GM12801 (cell line): ENCODE results near the gene SECISBP2L.

ENCODE experiments used
- CTCF ChIP-seq: IDR thresholded peaks from one replicate; pipeline ENCODE4 v1.5.1; 2011; ENCODE audit warnings: control low read depth; ENCODE audit not compliant: insufficient read length; ENCODE audit errors: extremely low read depth

SECISBP2L gene

DNA sequence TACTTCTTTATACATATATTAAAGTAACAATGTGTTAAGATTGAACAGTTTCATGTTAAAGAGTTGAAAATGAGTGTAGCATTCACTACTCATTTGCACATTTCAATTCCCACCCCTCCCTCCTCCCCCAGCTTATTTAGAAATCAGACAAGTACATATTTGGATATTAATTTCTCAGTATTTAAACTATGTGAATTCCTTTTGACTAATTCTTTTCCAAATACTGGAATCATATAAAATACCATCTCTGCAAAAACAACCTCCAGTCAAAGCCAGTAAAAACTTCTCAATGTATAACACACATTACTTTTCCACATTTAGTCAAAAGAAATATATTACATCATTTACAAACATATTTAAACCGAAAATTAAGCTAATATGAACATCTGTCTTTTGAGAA is 57.1 kb downstream of the SECISBP2L start:
- TF ChIP-seq CTCF: no peak

- TF ChIP-seq CTCF: no peak
Measured at GRCh38 chr15:48987142-48987541, 59.1 kb downstream of the SECISBP2L start.

DNA sequence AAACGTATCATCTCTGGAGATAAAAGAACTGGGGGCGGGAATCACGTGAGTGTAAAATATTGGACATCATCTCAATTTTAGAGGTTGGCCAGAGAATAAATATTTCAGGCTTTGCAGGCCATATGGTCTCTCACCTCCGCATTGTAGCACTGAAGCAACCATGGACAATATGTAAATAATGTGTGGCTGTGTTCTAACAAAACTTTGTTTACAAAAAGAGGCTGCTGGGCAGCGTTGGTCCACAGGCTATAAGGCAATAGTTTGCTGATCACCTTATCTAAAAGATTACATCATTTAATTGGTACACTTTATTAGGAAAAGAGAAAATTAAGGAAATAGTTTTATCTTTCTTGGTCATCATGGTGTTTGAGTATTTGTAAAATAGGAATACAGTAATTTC is 60.0 kb downstream of the SECISBP2L start:
- no peak for TF ChIP-seq CTCF

- TF ChIP-seq CTCF: no peak
Measured at GRCh38 chr15:48985516-48985915, 60.7 kb downstream of the SECISBP2L start.

DNA sequence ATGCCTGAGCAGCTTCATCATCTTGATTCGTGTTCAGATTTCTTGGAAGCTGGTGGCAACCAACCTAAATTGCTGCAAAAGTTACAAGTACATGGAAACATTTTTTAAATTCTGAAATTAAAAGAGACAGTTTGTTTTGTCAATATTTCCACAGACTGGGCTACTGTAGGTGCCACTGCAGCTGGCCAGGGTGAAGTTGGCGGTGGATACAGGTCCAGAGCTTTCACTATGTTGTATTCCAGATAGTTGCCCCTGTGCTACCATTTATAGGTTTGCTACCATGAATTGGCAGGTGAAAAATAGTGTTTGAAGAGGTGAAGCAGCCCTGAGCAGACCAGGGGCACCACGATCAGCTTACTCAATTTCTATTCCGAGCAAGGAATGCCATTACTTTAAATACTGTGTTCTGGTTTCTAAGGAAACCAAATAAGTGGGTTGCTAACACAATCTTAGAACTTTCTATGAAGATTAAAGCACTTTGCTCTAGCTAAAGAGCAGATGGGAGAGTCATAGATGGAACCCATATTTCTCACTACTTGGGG is 61.4 kb downstream of the SECISBP2L start:
- TF ChIP-seq CTCF: no peak

- TF ChIP-seq CTCF: no peak
Measured at GRCh38 chr15:48984021-48984710, 62.1 kb downstream of the SECISBP2L start.

GRCh38 chr15:48983300-48983699 is 62.9 kb downstream of the SECISBP2L start:
- TF ChIP-seq CTCF: no peak
